WERI-Rb-1 (cell line): ENCODE data around the gene CCDC8.
"Not testable (repeated sequence)": the region's sequence is repeated elsewhere in the genome, so short reads cannot be mapped to it uniquely, and the experiment has no call there.

Source experiments
- DNase-seq: peaks from one replicate; pipeline ENCODE4 v3.0.0-alpha.2; 2020
- H3K27ac ChIP-seq: fragments of 250-450 bp; sonication (Bioruptor Pico); 2 replicates; pipeline ENCODE4 v1.5.1; 2020; ENCODE audit warnings: mild to moderate bottlenecking, moderate library complexity
- H3K27me3 ChIP-seq: fragments of 250-450 bp; sonication (Bioruptor Pico); 2 replicates; pipeline ENCODE4 v1.5.1; 2021; ENCODE audit warnings: mild to moderate bottlenecking, low read depth, moderate library complexity; ENCODE audit not compliant: insufficient read depth, severe bottlenecking
- H3K36me3 ChIP-seq: fragments of 250-450 bp; sonication (Bioruptor Pico); 2 replicates; pipeline ENCODE4 v1.5.1; 2020; ENCODE audit warnings: mild to moderate bottlenecking, moderate library complexity
- H3K4me3 ChIP-seq: 2 replicates; pipeline ENCODE4 v1.5.1; 2011; ENCODE audit warnings: low read depth, mild to moderate bottlenecking, control low read depth, low read length
- H3K9me3 ChIP-seq: fragments of 250-450 bp; sonication (Bioruptor Pico); 2 replicates; pipeline ENCODE4 v1.5.1; 2021; ENCODE audit warnings: mild to moderate bottlenecking, moderate library complexity; ENCODE audit not compliant: severe bottlenecking
- CTCF ChIP-seq: IDR thresholded peaks from 2 replicates; pipeline ENCODE4 v1.5.1; 2011; ENCODE audit warnings: low read depth, mild to moderate bottlenecking, control low read depth, inconsistent platforms, low read length

Gene CCDC8

DNA sequence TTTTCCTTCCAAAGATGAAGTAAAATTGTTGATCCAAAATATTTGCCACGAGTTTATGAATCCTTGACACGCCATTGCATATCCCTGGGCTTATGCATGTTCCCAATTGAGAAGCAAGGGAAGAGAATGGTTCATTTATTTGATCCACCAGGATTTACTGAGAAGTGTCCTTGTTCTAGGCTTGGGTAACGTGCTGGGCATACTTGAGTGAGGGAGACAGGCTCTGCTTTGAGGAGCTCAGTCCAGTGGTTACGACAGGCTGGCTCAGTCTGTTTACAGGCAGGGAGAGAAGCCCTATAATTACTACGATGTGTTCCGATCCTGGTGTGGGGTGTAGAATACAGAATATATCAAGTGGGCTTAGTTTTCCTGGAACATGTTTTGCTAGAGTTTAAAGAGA is 21.6 kb upstream of the CCDC8 start:
- DNase-seq: no peak
- H3K27me3 ChIP-seq: no peaks in the 10 kb centered on the region
- no peaks in the 10 kb centered on the region for H3K36me3 ChIP-seq
- TF ChIP-seq CTCF: no peak
- H3K27ac ChIP-seq: no peak overlapping the region
- H3K4me3 ChIP-seq: no peak overlapping the region
- no peaks in the 10 kb centered on the region for H3K9me3 ChIP-seq

DNA sequence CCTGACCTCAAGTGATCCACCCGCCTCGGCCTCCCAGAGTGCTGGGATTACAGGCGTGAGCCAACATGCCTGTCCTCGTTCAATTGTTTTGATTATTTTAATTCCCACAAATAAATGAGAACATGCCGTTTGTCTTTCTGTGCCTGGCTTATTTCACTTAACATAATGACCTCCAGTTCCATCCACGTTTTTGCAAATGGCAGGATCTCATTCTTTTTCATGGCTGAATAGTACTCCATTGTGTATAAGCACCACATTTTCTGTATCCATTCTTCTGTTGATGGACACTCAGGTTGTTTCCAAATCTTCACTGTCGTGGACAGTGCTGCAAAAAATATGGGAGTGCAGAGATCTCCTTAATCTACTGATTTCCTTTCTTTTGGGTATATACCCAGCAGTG is 20.1 kb upstream of the CCDC8 start:
- not testable (repeated sequence) for H3K9me3 ChIP-seq, H3K27me3 ChIP-seq, DNase-seq, H3K27ac ChIP-seq, H3K36me3 ChIP-seq, H3K4me3 ChIP-seq

DNA sequence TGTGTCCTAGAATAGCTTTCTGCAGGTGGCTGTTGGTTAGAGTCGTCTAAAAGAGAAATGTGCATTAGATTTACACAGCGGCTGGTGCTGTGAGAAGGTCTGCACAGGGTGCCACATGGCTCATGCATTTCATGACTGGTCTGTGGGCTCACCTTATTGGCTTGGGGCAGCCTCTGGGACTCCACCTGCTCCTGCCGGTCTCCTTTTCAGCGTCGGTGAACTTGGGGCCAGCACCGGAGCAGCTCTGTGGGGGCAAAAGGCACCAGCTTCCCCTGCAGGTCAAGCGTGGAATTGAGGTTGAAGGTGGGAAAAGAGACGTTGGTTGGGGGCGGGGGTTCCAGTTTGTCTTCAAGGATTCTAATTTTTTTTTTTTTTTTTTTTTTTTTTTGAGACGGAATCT is 18.5 kb upstream of the CCDC8 start:
- TF ChIP-seq CTCF: peak; percentile 36

DNA sequence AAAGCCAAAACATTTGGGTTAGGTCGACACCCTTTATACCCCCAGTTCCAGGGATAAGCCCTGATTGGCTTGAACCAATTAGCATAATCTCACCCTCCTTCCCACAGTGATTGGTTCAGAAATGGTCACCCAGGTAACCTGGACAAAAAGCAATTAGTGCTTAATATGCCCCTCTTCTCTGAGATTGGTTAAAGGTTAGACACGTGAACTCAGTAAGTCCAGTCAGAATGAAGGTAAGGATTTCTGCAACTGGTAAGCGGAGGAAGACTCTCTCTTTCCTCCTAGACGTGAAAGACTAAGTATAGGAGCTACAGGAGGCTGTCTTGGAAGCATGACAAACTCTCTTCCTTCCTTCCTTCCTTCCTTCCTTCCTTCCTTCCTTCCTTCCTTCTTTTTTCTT is 16.6 kb upstream of the CCDC8 start:
- H3K36me3 ChIP-seq: no peaks in the 10 kb centered on the region
- H3K9me3 ChIP-seq: no peaks in the 10 kb centered on the region
- no peak for DNase-seq
- TF ChIP-seq CTCF: no peak
- no peaks in the 10 kb centered on the region for H3K27me3 ChIP-seq
- no peak overlapping the region for H3K4me3 ChIP-seq
- H3K27ac ChIP-seq: no peak overlapping the region

More for the DNA sequence above, 18.5 kb upstream of the CCDC8 start:
- no peak overlapping the region for H3K4me3 ChIP-seq
- no peak overlapping the region for H3K27ac ChIP-seq
- no peaks in the 10 kb centered on the region for H3K9me3 ChIP-seq
- no peaks in the 10 kb centered on the region for H3K36me3 ChIP-seq
- H3K27me3 ChIP-seq: no peaks in the 10 kb centered on the region
- DNase-seq: no peak

DNA sequence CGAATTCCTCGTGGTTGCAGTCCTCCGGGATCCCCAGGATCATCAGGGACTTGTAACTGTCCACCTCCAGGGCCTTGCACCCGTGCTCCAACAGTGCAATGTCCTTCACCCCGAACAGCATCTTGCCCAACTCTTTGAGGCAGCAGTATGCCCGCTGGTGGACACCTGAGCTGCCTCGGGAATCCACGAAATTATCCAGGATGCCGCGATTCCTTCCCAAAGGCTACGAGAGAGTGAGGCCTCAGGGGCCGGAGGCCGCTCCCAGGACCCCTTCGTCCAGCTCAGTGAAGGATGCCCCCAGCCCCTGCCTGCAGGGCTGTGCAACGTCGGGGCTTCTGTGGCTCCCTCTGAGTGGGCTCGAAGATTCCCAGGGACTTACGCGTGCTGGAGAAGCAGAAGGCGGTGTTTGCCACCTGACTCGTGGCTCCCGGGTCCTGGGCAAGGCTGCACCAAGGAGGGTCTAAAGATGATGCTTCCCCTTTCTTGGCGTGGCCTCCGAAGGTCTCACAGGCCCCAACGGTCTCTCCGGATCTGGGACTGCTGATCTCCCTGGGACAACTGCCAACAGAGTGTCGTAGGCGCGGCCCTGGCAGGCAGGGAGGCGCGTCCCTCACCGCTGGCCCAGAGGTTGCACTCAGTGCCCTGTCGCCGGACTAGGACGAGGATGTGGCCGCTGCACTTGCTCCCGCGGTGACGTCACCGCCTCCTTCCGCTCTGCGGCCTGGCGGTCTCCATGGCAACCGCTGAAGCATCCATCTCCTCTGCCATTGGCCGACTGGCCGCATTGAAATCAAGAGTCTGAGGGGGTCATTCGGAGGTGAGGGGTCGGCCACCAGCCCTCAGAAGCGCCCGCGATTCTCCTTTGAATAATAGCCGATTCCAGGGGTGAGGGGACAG is 15.1 kb upstream of the CCDC8 start, which contains the start of gene PNMA8C:
TSS of gene PNMA8C (minus strand) at position 698 of the 897 bp plus-strand sequence. CDS start at position 121, 577 bp downstream.
- Histone ChIP-seq H3K27ac (no peak within 1 kb of the TSS), H3K4me3 (no peak within 1 kb of the TSS), H3K27me3 (no peaks in the 10 kb centered on the region), H3K9me3 (no peaks in the 10 kb centered on the region), H3K36me3 (no peaks in the 10 kb centered on the region)
- no peak for TF ChIP-seq CTCF
- no peak for DNase-seq

DNA sequence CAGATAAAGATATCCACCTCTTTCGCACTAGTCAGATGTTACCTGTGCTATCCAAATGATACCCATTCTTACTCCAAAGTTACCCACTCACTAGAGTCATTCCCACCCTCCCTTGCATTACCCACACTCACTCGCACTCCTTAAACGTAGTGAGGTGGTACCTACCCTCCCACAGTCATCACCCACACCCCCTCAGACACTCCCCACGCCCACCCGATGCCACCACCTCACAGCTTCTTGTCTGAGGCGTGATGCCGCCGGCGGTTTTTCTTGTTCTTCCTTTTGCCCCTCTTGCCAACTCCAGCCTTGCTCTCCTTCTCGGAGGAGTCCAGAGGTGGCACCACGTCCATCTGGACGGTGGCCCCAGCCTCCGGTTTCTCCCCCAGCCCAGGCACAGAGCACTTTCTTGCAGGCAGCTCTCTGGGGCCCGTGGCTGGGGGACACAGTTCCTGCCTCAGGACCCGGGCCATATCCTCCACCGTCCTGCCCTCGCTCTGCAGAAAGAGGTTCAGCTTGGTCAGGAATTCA is 14.2 kb upstream of the CCDC8 start:
- Histone ChIP-seq H3K9me3 (no peaks in the 10 kb centered on the region), H3K27ac (no peak overlapping the region), H3K36me3 (no peaks in the 10 kb centered on the region), H3K4me3 (no peak overlapping the region), H3K27me3 (no peaks in the 10 kb centered on the region)
- no peak for DNase-seq
- no peak for TF ChIP-seq CTCF
